ENCODE results near the gene MYO1D. TPM values are rescaled to one million over a fixed set of nuclear protein-coding genes. Genes with fewer than 3 reads are reported as not detected.
"Not testable (repeated sequence)": the region's sequence is repeated elsewhere in the genome, so short reads cannot be mapped to it uniquely, and the experiment has no call there.

The MYO1D gene
- total RNA-seq, 1 experiment from 2014 or later, result 9.0 TPM

- in situ Hi-C loops (cut with HindIII; ENCODE audit: low pct_unique_long_range_greater_than_20kb, low sequenced_read_pairs), result no loop called here
- no peak for DNase-seq (ENCODE audit: low read depth)
These were observed 318.5 kb downstream of the MYO1D start for GRCh38 chr17:32558326-32558955.

GRCh38 chr17:32555611-32556310, 321.2 kb downstream of the MYO1D start:
- in situ Hi-C loops (cut with HindIII; ENCODE audit: low pct_unique_long_range_greater_than_20kb, low sequenced_read_pairs), result no loop called here
- no peak for DNase-seq (ENCODE audit: low read depth)

- DNase-seq (ENCODE audit: low read depth), result no peak
- in situ Hi-C loops (cut with HindIII; ENCODE audit: low pct_unique_long_range_greater_than_20kb, low sequenced_read_pairs), result no loop called here
These were observed 323.8 kb downstream of the MYO1D start for GRCh38 chr17:32553168-32553567.

- in situ Hi-C loops (cut with HindIII; ENCODE audit: low pct_unique_long_range_greater_than_20kb, low sequenced_read_pairs), result no loop called here
- no peak for DNase-seq (ENCODE audit: low read depth)
These were observed 324.6 kb downstream of the MYO1D start for GRCh38 chr17:32552280-32552679.

DNA sequence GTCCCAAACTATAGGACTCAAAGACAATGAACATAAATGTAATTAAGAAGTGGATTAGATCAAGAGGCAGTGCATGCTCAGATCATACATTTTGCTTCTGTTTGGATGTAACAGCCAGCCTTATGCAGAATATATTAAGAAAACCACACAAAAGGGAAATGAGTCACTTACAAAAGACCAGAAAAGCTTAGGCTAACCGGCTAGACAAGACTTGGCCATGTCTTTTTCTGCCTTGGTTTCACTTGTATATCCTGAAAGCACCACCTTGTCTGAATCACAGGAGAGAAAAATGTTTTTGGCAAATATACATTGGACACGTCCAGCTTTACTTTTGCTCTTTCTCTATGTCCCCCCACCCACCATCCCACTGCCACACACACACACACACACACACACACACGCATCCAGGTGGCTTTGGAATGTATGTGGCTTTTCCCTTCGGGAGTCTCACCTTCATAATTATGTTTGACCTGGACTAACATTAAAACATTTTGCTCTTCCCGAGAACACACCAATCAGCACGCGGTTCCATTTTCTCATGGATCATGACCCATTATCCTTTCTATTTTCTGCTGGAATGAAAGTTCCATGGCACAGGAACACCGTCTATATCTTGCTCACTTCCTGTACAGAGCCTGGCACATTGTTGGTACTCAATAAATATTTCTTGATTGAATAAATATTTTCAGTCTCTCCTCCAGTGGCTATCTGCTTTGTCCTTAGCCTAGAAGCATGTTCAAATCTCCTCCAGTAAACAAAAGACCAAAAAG, 325.6 kb downstream of the MYO1D start:
- no peak for DNase-seq (ENCODE audit: low read depth)

DNA sequence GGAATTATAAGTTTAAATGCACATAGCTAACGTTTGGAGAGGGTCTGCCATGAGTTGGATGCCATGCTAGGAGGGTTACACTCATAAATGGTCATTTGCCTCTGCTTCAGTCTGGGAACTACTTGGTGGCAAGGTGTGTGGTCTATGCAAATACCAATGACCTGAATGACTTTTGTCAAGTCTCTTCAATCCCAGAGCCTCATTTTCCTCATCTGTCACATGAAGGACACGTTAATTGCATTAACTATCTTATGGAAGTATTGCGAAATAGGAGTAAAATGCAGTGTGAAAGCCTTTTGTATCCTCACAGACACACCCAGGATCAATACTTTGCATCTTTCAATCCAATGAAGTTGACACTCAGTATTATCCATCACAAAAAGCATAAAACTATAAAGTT, 327.4 kb downstream of the MYO1D start:
- in situ Hi-C loops (cut with HindIII; ENCODE audit: low pct_unique_long_range_greater_than_20kb, low sequenced_read_pairs), result no loop called here
- DNase-seq (ENCODE audit: low read depth), result no peak

More for the DNA sequence above, 325.6 kb downstream of the MYO1D start:
- in situ Hi-C loops (cut with HindIII; ENCODE audit: low pct_unique_long_range_greater_than_20kb, low sequenced_read_pairs), result no loop called here

- DNase-seq (ENCODE audit: low read depth), result no peak
- in situ Hi-C loops (cut with HindIII; ENCODE audit: low pct_unique_long_range_greater_than_20kb, low sequenced_read_pairs), result no loop called here
These were observed 330.9 kb downstream of the MYO1D start for GRCh38 chr17:32546031-32546444.

- no peak for DNase-seq (ENCODE audit: low read depth)
- in situ Hi-C loops (cut with HindIII; ENCODE audit: low pct_unique_long_range_greater_than_20kb, low sequenced_read_pairs), result no loop called here
These were observed 334.7 kb downstream of the MYO1D start for GRCh38 chr17:32542186-32542585.

GRCh38 chr17:32541640-32542039, 335.3 kb downstream of the MYO1D start:
- no peak for DNase-seq (ENCODE audit: low read depth)
- in situ Hi-C loops (cut with HindIII; ENCODE audit: low pct_unique_long_range_greater_than_20kb, low sequenced_read_pairs), result no loop called here

GRCh38 chr17:32536736-32537643, 339.9 kb downstream of the MYO1D start:
- in situ Hi-C loops (cut with HindIII; ENCODE audit: low pct_unique_long_range_greater_than_20kb, low sequenced_read_pairs), result no loop called here
- no peak for DNase-seq (ENCODE audit: low read depth)

GRCh38 chr17:32533296-32533695, 343.6 kb downstream of the MYO1D start:
- in situ Hi-C loops (cut with HindIII; ENCODE audit: low pct_unique_long_range_greater_than_20kb, low sequenced_read_pairs), result no loop called here
- no peak for DNase-seq (ENCODE audit: low read depth)

DNA sequence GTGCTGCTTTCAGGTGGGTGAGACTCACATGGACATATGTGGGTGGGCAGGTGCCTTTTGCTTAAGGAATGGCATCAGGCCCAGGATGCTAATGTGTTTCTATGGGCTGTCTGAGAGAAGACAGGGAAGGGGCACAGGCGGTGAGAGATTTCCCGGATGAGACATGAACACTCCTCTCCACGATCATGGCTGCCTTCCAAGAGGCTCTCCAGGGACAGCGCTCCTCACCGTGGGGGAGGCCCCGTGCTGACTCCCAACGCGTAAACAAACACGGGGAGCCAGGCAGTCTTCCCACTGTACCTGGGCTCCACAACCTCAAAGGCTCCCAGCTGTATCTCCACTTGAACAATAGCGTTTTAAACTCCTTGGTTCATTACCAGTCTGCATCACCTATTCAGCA, 347.3 kb downstream of the MYO1D start:
- in situ Hi-C loops (cut with HindIII; ENCODE audit: low pct_unique_long_range_greater_than_20kb, low sequenced_read_pairs), result no loop called here
- DNase-seq (ENCODE audit: low read depth), result no peak

DNA sequence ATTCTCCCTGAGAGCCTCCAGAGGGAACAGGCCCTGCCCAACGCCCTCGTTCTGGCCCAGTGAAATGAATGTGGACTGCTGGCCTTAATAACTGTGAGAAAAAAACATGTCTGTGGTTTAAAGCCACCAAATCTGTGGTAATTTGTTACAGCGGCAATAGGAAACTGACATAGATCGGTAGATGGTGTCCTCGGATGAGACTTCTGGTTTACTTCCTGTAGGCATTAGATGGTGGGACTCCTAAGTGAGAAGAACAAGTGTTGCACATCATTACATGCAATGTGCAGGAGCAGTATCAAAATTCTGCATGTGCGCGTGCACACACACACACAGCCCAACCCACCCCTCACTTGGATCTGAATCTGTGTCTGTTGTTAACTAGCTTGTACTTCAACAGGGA, 348.1 kb downstream of the MYO1D start:
- no peak for DNase-seq (ENCODE audit: low read depth)
- in situ Hi-C loops (cut with HindIII; ENCODE audit: low pct_unique_long_range_greater_than_20kb, low sequenced_read_pairs), result no loop called here

GRCh38 chr17:32527146-32527545, 349.8 kb downstream of the MYO1D start:
- no peak for DNase-seq (ENCODE audit: low read depth)
- in situ Hi-C loops (cut with HindIII; ENCODE audit: low pct_unique_long_range_greater_than_20kb, low sequenced_read_pairs), result no loop called here

DNA sequence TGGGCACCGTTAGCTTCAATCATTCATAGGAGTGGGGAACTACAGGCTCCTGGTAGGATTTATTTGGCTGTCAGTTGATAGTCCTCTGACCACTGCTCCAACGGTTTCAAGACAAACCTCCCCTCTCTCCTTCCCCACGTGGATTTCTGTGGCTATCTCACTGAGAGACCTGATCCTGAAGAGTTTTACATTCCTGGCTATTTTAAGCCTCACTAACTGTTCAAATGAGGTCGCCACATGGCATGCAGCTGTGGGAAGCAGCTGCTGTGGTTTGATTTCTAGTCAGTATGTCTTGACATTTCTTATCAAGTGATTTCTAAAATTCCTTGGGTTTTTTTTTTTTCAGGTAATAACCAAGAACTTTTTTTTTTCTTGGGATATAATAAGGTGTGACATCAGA, 351.8 kb downstream of the MYO1D start:
- in situ Hi-C loops (cut with HindIII; ENCODE audit: low pct_unique_long_range_greater_than_20kb, low sequenced_read_pairs), result no loop called here
- DNase-seq (ENCODE audit: low read depth), result no peak

DNA sequence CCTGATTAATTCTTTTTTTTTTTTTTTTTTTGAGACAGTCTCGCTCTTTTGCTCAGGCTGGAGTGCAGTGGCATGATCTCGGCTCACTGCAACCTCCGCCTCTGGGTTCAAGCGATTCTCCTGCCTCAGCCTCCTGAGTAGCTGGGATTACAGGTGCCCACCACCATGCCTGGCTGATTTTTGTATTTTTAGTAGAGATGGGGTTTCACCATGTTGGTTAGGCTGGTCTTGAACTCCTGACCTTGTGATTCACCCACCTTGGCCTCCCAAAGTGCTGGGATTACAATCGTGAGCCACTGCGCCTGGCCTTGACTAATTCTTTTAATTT, 352.4 kb downstream of the MYO1D start:
- in situ Hi-C loops (cut with HindIII; ENCODE audit: low pct_unique_long_range_greater_than_20kb, low sequenced_read_pairs), result not testable (repeated sequence)

DNA sequence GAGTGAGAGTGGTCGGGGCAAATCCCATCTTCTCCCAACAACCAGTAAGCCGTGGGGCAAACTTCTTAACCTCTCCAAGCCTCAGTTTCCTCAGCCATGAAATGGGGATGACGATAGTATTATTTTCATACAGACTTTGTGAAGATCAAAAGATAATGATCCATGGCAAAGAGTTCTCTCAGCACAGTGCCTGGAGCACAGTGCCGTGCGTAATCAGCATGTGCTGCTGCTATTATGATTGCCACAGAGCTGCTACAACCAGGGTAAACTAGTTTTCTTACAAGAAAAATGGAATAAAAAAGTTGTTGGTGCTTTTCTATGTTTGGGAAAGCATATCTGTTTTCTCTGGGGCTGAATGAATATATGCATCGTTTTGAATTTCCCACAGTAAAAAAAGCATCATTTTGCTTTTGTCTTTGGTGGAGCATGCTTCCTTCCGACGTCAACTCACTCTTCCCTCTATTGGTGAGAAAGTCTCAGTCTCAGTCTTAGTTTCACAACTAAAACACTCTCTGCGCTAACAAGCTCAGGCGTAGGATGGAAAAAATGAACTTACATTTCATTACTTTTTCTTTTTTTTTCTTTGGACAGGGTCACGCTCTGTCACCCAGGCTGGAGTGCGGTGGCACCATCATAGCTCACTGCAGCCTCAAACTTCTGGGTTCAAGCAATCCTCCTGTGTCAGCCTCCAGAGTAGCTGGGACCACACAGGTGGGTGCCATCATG, 352.9 kb downstream of the MYO1D start:
- no peak for DNase-seq (ENCODE audit: low read depth)
- in situ Hi-C loops (cut with HindIII; ENCODE audit: low pct_unique_long_range_greater_than_20kb, low sequenced_read_pairs), result no loop called here

More for the DNA sequence above, 352.4 kb downstream of the MYO1D start:
- not testable (repeated sequence) for DNase-seq (ENCODE audit: low read depth)
